Left lobe of liver (tissue), 2 donors: ENCODE results near the gene SGCD. TPM values are rescaled to one million over a fixed set of nuclear protein-coding genes. Genes with fewer than 3 reads are reported as not detected.
A peak's percentile ranks its signal among the peaks of the same experiment; 100 is the strongest.
"Not testable (repeated sequence)": the region's sequence is repeated elsewhere in the genome, so short reads cannot be mapped to it uniquely, and the experiment has no call there.

ENCODE experiments used
- ATAC-seq: fragments of 200-7000 bp; cut with Tn5 transposase; one replicate; pipeline ENCODE4 v1.9.1; 2020; ENCODE audit warnings: mild to moderate bottlenecking, moderate library complexity
- DNase-seq: peaks from one replicate; pipeline ENCODE4 v3.0.0-alpha.2; 2020; ENCODE audit warnings: low spot score
- total RNA-seq: library from RNA; stranded (reverse); gene quantifications from one replicate; pipeline ENCODE4 v1.2.1, GENCODE V29; 2021
- donor health status: DM: no; HTN: no; CAD: no; lungs with moderate emphysema.
- donor health status: DM: no; HTN: yes; CAD: no.

Gene SGCD
- total RNA-seq, 1 donor from 2014 or later, result 0.28 TPM

DNA sequence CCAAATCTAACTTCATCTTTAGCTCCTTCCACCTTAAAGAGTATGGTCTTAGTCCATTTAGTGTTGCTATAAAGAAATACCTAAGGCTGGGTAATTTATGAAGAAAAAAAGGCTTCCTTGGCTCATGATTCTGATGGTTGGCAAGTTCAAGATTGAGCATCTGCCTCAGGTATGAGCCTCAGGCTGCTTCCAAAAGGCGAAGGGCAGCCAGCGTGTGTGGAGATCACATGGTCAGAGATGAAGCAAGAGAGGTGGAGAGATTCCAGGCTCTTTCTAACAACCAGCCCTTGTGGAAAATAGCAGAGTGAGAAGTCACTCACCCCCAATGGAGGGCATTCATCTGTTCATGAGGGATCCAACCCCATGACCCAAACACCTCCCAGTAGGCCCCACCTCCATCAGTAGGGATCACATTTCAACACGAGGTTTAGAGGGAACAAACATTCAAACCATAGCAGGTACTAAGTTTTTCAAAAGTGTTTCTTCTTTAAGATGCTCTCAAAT is 225.9 kb downstream of the SGCD start:
- no peak for DNase-seq
- peak; percentile 29 for ATAC-seq

DNA sequence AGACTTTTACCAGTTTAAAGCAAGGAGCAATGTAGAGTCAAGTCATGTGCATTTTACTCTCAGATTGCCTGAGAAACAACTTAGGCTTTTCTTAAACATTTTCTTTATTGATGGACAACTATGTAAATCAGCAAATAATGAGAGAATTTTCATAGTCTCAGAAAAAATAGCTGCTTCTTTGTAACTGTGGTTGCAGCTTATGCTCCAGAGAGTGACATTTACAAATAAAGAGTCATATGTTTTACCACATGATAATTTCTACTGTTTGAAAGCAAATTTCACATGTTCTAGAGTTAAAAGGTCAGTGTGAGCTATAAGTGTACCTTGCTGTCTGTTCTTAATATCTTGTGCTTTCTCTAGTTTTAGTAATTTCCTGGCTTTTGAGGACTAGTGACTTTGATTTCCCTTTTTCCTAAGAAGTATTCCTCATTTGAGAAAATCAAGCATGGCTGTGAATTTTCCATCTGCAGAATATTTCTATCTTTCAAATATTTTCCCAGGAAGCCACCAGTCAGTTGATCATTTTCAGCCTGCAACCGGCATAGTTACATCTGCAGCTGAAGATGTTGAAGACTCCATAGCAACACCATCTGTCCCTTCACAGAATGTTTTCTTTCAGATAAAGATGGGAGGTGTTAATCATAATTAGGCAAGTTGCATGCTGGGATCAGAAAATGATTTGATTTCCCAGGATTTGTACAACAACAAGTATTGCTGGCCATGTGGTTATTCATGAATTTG is 229.9 kb downstream of the SGCD start:
- no peak for DNase-seq
- ATAC-seq, result no peak

DNA sequence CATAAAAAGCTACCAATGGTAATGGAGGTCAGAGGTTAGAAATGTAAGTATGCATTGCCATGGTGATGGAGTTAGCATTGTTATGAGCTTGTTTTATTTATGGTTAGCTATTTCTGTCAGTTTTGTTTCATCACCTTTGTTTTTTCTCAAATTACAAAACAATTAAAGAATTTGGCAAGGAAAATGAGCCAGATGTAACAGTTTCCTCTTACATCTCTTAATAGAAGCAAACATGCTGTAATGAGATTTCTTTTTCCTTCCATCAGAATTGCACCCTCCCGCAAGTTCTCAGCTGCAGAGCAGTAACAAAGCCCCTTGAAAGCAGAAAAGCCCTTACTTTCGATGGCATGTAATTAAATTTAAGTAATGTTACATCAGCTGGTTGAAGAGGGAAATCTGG is 233.0 kb downstream of the SGCD start:
- ATAC-seq (no peak), DNase-seq (no peak)

DNA sequence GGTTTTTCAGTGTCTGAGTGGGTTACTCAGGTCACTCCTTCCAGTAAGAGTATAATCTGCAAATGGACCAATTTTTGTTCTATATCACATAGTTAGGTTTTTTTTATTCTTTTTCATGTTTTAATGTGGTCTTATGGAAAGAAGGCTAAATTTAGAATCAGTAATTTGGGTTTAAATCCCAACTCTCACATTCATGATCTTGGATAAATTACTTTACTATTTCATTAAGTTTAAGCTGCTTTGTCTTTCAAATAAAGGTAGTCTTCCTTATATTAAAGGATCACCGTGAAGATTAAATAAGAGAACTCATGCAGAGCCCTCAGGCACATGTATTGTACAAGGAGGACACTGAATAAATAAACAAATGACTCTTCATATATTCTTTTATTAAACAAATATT is 234.7 kb downstream of the SGCD start:
- no peak for ATAC-seq
- no peak for DNase-seq

DNA sequence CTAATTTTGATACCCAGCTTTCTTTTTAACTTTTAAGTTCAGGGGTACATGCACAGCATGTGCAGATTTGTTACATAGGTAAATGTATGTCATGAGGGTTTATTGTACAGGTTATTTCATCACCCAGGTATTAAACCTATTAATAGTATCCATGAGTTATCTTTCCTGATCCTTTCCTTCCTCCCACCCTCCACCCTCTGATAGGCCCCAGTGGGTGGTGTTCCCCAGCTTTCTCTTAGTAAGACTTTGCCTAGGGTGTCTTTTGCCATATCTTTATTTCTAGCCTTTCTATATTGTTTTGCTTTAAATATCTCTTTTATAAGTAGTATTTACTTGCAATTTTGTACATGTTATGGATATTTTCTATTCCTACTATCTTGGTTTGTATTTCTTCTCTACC is 243.7 kb downstream of the SGCD start:
- ATAC-seq (no peak), DNase-seq (no peak)

DNA sequence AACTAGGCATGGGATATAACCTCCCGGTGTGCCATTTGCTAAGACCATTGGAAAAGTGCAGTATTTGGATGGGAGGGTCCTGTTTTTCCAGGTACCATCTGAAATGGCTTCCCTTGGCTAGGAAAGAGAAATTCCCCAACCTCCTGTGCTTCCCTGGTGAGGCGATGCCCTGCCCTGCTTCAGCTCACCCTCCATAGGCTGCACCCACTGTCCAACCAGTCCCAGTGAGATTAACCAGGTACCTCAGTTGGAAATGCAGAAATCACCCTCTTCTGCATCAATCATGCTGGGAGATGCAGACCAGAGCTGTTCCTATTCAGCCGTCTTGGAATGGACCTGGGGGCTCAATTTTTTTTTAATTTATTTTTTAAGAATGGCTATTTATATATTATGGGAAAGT is 254.8 kb downstream of the SGCD start:
- ATAC-seq (no peak), DNase-seq (no peak)

DNA sequence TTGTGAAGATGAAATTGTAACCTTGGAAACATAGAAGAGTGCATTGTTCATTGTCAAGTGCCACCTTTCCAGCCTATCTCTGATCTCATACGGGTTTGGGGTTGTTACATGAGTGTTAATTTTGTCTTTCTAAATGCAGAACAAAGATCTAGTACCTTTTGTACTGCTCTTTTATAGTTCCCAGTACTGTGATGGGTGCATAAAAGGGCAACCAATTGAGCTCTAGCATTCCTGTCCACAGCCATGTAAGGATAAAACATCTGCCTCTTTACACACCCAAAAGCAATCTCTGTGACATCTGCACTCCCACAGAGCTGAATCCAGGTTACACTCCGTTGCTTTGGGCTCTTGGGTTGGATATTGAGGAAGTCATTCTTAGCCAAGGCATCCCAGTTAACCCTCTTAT is 255.2 kb downstream of the SGCD start:
- DNase-seq, result no peak
- no peak for ATAC-seq

DNA sequence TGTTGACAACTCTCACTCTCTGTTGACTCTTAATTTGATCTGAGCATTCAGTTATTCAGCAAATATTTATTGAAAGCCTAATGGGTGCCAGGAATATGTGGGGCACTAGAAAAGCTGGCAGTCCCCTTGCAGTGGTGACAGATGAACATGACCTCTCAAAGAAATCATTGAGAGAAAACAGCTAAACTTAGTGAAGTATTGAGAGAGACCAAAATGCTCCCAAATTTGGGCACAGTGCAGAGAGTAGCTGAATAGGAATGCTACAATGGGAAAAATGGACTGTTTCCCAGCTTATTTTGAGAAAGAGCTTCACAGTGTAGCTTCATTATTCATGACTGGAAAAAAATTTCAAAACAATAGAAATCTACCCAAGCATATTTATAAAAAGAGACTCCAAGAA is 257.9 kb downstream of the SGCD start:
- peak; percentile 49 for DNase-seq
- peak; percentile 74 for ATAC-seq

DNA sequence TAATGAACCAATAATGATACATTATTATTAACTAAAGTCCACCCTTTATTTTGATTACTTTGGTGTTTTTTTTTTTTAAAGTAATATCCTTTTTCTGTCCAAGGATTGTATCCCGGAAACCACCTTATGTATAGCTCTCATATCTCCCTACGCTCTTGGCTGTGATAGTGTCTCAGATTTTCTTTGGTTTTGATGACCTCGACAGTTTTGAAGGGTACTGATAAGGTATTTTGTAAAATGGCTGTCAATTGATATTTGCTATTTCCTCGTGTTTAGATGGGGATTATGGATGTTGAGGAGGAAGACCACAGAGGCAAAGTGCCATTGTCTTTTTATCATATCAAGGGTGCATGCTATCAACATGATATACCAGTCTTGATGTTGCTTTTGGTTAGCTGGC is 259.0 kb downstream of the SGCD start:
- no peak for ATAC-seq
- no peak for DNase-seq

DNA sequence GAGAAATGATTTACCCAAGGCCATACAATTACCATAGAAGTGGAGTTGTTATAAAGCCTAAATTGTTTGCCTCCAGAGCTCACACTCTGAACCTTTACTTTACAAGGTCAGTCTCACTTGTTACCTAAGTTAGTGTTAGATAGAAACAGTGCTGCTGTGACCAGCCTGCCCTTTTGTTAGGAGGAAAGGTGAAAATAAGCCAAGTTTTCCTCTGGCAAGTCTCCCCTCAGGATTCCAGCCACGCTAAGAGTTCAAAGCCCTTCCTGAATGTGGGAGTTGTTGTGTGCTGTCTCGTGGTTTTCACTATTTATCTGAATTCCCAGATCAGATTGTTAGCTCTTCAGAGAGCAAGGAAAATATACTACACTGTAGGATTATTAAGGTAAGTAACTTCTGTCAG is 260.0 kb downstream of the SGCD start:
- ATAC-seq (peak; percentile 86), DNase-seq (peak; percentile 82)

DNA sequence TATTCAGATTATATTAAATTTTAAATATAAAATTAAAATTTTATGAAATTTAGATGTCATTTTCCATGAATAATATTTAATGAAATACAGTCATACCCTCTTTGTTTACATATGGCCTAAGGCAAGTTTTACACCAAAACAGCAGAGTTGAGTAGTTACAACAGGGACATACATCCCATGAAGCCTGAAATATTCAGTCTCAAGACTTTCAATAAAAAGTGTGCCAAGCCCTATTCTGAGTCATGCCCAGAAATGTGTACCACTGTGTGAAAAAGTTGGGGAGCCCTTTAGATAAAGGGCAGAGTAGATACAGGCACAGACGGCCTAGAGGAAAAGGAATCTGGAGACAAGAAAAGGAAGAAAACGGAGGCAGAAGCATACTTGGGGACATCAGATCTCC is 261.3 kb downstream of the SGCD start:
- no peak for ATAC-seq
- no peak for DNase-seq

DNA sequence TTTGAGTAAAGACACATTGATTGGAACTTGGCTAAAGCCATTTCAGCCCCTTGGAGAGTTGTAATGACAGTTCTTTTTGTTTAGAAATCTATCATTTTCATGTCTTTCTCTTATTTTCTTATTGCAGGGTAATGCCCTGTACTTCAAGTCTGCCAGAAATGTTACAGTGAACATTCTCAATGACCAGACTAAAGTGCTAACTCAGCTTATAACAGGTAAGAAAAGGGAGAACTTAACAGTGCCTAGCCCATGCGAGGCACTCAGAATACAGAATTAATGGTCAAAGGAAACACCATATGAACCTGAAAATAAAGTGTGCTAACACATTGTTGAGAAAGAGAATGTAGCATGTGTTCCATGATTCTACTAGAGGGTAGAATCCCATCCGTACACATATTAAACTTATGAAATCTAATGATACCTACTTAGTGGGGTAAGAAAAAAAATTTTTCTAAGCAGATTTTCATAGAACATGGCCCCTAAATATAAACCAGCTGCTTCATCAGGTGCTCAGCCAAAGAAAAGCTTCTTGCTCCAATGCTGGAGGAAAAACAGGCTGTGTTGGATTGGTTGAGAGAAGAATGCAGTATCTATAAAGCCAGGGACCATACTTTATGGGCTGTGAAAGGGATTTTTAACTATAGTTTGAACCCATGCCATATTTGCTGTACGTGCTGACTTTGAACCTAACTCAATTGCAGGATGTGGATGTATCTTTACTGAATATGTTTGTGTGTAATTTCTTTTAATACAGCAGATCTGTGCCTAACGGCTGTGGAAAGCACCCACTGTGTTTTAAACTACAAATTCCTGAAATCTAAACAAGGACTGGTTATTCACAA is 262.4 kb downstream of the SGCD start:
- no peak for DNase-seq
- ATAC-seq, result no peak

DNA sequence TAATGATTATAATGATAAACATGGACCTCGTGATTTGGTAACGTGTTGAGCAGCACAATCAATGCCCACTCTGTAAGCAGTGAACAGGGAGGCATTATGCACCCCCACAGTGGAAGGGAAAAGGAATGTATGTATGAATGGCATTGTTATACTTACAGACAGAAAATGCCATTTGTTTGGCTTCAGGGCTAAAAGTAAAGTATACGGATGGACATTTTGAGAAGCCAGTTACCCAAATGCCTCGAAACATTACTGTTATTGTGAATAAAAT is 262.9 kb downstream of the SGCD start:
- ATAC-seq, result no peak
- DNase-seq, result no peak

DNA sequence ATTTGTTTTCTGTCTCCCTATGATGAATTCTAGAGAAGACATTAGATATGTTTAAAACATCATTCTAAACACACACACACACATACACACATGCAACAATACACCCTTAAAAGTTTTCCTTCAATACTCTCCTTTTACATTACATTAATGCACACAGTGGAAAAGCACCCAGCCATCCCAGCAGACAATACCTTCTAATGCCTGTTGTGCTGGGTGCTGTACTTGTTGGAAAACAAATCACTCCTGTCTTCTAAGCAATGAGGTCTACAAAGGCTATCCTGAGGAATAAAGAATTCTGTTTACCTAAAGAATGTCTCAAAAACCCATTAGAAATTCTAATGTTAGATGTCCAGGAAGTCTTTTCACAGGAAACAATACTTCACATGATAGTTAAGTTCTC is 264.0 kb downstream of the SGCD start:
- no peak for ATAC-seq
- DNase-seq, result no peak

DNA sequence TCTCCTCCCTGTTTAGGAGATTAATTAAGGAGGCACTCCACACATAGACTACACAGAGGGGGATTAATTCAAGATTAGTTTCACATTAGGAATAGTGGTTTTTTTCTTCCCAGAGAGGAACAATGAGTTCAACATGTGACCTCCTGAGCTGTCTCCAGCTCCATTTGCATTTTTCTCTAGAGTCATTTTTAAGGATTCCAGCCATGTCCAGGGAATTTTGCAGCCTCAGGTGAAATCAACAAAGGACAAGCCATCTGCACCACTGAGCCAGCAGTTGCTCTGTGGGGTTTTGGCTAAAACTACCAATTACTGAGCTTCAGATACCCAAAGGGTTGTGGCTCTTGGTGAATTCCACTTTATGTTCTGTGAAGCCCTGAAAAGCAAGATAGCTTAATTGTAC is 264.7 kb downstream of the SGCD start:
- DNase-seq (no peak), ATAC-seq (no peak)

DNA sequence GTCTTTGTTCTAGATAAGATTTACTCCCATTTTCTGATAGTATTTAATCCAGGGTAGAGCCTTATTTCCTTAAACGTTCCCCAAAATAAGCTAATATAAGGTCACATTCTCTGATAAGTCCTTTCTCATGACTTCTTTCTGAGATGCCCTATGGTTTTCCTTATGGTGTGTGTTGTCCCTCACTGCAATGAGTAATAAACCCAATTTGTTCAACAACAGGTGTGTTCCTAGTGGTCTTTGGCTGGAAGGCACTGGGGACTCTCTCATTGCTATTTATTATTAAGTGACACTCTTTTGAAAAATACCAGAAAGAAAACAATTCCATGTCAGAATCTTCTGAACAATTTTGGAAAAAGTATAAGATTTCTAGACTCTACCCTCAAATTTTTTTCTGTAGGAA is 266.6 kb downstream of the SGCD start:
- DNase-seq (no peak), ATAC-seq (no peak)

DNA sequence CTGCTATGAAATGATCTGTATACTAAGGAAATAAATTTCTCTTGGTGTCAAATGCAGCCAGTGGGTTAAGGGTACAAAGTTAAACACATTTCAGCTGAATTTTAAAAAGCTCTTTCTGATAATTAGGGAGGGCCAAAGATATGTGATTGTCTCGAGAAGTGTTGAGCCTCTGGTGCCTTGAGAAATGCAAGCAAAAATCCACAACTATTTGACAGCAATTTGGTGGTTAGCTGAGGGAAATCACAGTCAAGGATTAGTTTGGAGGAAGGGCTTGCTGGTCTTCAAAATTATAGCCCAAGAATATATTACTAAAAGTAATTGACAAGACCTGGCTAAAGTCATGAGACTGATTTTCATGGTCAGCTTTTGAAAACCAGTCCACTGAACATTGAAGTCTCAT is 267.4 kb downstream of the SGCD start:
- no peak for ATAC-seq

DNA sequence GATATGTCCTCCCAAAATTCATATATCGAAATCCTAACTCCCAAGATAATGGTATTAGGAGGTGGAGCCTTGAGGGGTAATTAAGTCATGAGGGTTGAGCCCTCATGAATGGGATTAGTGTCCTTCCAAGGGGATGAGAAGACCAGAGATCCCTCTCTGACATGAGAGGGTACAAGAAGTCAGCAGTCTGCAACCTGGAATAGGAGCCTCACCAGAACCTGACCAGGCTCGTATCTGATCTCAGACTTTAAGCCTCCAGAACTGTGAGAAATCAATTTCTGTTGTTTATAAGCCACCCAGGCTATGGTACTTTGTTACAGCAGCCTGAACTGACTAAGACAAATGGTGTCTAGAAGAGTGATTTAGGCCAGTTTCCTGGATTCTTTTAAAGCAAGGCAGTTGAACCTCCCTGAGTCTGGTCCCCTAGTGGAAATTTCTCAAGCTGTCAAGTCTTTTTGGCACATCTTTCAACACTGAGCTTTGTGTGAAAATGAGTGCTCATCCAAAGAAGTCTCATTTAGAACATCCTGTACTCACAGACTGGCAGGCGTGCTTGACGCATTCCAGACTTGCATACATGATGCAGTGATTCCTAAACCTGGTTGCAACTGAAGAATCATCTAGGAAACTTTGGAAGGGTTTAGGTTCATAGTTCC is 268.3 kb downstream of the SGCD start:
- ATAC-seq, result no peak
- DNase-seq, result no peak

More for the DNA sequence above, 267.4 kb downstream of the SGCD start:
- no peak for DNase-seq

DNA sequence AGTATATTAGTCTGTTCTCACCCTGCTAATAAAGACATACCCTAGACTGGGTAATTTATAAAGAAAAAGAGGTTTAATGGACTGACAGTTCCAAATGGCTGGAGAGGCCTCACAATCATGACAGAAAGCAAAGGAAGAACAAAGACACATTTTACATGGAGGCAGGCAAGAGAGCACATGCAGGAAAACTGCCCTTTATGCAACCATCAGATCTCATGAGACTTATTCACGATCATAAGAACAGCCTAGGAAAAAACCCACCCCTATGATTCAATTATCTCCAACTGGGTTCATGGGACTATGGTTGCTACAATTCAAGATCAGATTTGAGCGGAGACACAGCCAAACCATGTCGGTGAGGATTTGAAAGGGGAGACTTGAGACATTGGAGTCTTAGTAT is 270.3 kb downstream of the SGCD start:
- DNase-seq (no peak), ATAC-seq (no peak)

DNA sequence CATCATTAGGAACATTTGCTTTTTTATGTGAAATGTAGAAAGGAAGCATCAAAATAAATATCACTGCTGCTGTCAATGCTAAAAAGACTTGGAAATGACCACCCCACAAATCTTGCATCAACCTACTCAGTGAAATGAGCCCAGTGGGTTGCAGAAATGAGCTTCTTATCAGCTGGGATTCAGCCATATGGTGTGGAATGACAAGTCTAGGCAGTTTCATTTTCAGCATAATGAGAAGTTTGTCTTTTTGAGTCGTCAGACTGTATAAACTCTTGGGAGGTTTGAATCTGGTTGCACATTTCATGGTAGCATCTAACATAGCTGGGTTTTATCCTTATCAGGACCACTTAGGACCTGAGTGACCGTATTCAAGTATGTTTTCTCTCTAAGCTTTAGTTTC is 272.0 kb downstream of the SGCD start:
- DNase-seq, result no peak
- ATAC-seq, result no peak

DNA sequence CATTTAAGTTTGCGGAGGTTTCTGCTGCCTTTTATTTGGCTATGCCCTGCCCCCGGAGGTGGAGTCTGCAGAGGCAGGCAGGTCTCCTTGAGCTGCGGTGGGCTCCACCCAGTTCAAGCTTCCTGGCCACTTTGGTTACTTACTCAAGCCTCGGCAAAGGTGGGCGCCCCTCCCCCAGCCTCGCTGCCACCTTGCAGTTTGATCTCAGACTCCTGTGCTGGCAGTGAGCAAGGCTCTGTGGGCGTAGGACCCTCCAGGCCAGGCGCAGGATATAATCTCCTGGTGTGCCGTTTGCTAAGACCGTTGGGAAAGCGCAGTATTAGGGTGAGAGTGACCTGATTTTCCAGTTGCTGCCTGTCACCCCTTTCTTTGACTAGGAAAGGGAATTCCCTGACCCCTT is 283.6 kb downstream of the SGCD start:
- not testable (repeated sequence) for ATAC-seq, DNase-seq

DNA sequence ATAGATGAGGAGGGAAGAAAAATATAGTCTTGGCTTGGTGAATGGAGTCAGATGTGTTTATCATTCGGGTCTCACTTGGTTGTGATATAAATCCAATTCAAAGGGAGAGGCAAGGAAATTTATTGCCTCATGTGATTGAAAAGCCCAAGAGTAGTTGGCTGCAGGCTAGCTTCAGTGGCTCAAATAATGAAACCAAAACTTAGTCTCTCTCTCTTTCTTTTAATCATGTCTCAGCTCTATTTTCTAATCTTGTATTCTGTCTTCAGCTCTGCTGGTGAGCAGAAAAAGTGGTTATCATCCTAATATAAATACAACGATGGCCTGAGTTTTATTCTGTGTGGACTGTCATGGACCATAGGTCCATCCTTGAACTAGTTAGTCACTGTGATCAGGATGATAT is 288.9 kb downstream of the SGCD start:
- no peak for ATAC-seq

More for the DNA sequence above, 288.9 kb downstream of the SGCD start:
- no peak for DNase-seq
